Lower leg skin (tissue), 4 donors: Measurements from ENCODE around the gene CRISP3. TPM values are rescaled to one million over a fixed set of nuclear protein-coding genes. Genes with fewer than 3 reads are reported as not detected.

Source experiments
- DNase-seq, 2 donors: peaks; one replicate each; pipeline ENCODE4 v3.0.0-alpha.2; 2019; ENCODE audit warnings: low spot score in 2 of 2
- H3K4me3 ChIP-seq: fragments of 200-600 bp; sonication (generic); 2 replicates; pipeline ENCODE4 v1.5.1; 2017; ENCODE audit warnings: mild to moderate bottlenecking, low read depth; ENCODE audit not compliant: poor library complexity, severe bottlenecking
- CTCF ChIP-seq, 3 donors: fragments of 450-650 bp; IDR thresholded peaks; one replicate each; pipeline ENCODE4 v1.5.1; 2016; ENCODE audit warnings: antibody characterized with exemption in 3 of 3, mild to moderate bottlenecking in 3 of 3, moderate library complexity in 2 of 3
- POLR2A ChIP-seq, 2 donors: fragments of 450-650 bp; IDR thresholded peaks; one replicate each; pipeline ENCODE4 v1.6.1; 2016 to 2017; ENCODE audit warnings: antibody characterized with exemption in 2 of 2, mild to moderate bottlenecking in 1 of 2, moderate library complexity in 1 of 2
- WGBS, 2 donors: methylation state at CpG; one replicate each; pipeline ENCODE4 v1.1.5; 2018; 5-methylcytosine and 5-hydroxymethylcytosine counted together
- intact Hi-C: fragments of 100-400 bp; cut with DNase I; formaldehyde crosslinking; loops from one replicate; pipeline ENCODE4 v1.15.0; 2023; ENCODE audit warnings: low total_unique reads
- total RNA-seq, 4 donors: library from RNA; depleted of rRNA; stranded (reverse); fragments of >200 nt; gene quantifications; one replicate each; pipeline ENCODE4 v1.1.0, GENCODE V29; 2016

The CRISP3 gene
- total RNA-seq, 4 donors from 2014 or later = 4.1 to 17.0 (median 5.9) TPM

- TF ChIP-seq CTCF (IDR thresholded peaks at IDR 0.05) (no peak), POLR2A (IDR thresholded peaks at IDR 0.05) (no peak)
- intact Hi-C loops = no loop called here
- H3K4me3 ChIP-seq = no peak overlapping the region
- DNase-seq = no peak
- WGBS, 2 donors = 36 to 37% methylated on average over 1 of the region's 1 CpG
Observed at GRCh38 chr6:49776444-49776843, 32.3 kb upstream of the CRISP3 start.

- TF ChIP-seq CTCF (IDR thresholded peaks at IDR 0.05) = no peak
- TF ChIP-seq POLR2A (IDR thresholded peaks at IDR 0.05) = no peak
- no peak for DNase-seq
- H3K4me3 ChIP-seq = no peak overlapping the region
- intact Hi-C loops = no loop called here
Observed at GRCh38 chr6:49775043-49775442, 30.9 kb upstream of the CRISP3 start.

GRCh38 chr6:49772285-49772684 is 28.1 kb upstream of the CRISP3 start:
- 62 to 68% methylated on average over 5 of the region's 5 CpGs for WGBS, 2 donors
- no peak for TF ChIP-seq CTCF (IDR thresholded peaks at IDR 0.05)
- no peak for TF ChIP-seq POLR2A (IDR thresholded peaks at IDR 0.05)

GRCh38 chr6:49766762-49767161 is 22.6 kb upstream of the CRISP3 start:
- TF ChIP-seq CTCF (IDR thresholded peaks at IDR 0.05) (no peak), POLR2A (IDR thresholded peaks at IDR 0.05) (no peak)
- H3K4me3 ChIP-seq = no peak overlapping the region
- WGBS, 2 donors = 63 to 73% methylated on average over 2 of the region's 2 CpGs
- no peak for DNase-seq
- intact Hi-C loops = no loop called here

More at GRCh38 chr6:49772285-49772684, 28.1 kb upstream of the CRISP3 start:
- no peak for DNase-seq
- intact Hi-C loops = no loop called here
- H3K4me3 ChIP-seq = no peak overlapping the region

- H3K4me3 ChIP-seq = no peak overlapping the region
- WGBS, 2 donors = 52% methylated on average over 2 of the region's 2 CpGs
- TF ChIP-seq POLR2A (IDR thresholded peaks at IDR 0.05) (no peak), CTCF (IDR thresholded peaks at IDR 0.05) (no peak)
Observed at GRCh38 chr6:49764571-49765236, 20.5 kb upstream of the CRISP3 start.

GRCh38 chr6:49743429-49743828 is 759 bp downstream of the CRISP3 start:
- no peak for TF ChIP-seq CTCF (IDR thresholded peaks at IDR 0.05)
- no peak for TF ChIP-seq POLR2A (IDR thresholded peaks at IDR 0.05)
- intact Hi-C loops = no loop called here
- no peak overlapping the region for H3K4me3 ChIP-seq
- WGBS, 2 donors = 79 to 81% methylated on average over 4 of the region's 4 CpGs
- no peak for DNase-seq

More at GRCh38 chr6:49764571-49765236, 20.5 kb upstream of the CRISP3 start:
- intact Hi-C loops = no loop called here
- no peak for DNase-seq
